ENCODE results near the gene TRA2A.

DNA sequence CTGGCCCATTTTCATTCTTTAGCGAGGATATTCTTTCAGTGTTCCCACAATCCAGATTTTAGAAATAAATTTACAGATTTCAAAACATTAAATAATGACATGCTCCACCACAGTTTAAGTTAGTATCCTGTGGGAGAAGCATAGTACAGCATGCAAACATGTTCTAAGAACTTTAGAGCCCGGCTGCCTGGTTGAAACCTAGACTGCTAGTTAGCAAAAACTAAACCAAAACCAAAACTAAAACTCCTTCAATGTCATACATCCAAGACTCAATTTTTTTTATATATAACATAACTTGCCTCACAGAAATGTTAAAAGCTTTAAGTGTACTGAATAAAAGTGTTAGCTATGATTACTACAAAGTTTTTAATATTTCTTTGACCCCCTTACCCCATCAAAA lies 17.0 kb downstream of the TRA2A start:
- TF ChIP-seq, protein P1, sequence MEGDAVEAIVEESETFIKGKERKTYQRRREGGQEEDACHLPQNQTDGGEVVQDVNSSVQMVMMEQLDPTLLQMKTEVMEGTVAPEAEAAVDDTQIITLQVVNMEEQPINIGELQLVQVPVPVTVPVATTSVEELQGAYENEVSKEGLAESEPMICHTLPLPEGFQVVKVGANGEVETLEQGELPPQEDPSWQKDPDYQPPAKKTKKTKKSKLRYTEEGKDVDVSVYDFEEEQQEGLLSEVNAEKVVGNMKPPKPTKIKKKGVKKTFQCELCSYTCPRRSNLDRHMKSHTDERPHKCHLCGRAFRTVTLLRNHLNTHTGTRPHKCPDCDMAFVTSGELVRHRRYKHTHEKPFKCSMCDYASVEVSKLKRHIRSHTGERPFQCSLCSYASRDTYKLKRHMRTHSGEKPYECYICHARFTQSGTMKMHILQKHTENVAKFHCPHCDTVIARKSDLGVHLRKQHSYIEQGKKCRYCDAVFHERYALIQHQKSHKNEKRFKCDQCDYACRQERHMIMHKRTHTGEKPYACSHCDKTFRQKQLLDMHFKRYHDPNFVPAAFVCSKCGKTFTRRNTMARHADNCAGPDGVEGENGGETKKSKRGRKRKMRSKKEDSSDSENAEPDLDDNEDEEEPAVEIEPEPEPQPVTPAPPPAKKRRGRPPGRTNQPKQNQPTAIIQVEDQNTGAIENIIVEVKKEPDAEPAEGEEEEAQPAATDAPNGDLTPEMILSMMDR (IDR thresholded peaks at IDR 0.05) = no peak
- TF ChIP-seq POLR2A (IDR thresholded peaks at IDR 0.05) = no peak
